Spleen (tissue), 11 donors: ENCODE measurements around the gene ZNF367. TPM values are rescaled to one million over a fixed set of nuclear protein-coding genes. Genes with fewer than 3 reads are reported as not detected.
"Not testable (repeated sequence)": the region's sequence is repeated elsewhere in the genome, so short reads cannot be mapped to it uniquely, and the experiment has no call there.

Source experiments
- DNase-seq: peaks from one replicate; pipeline ENCODE4 v3.0.0-alpha.2; 2020
- H3K27ac ChIP-seq, 8 donors: fragments of 200-600 bp; sonication (generic) in 7 of 8; 1 replicate in 4 of 8; 2 replicates in 4 of 8; pipeline versions ENCODE4 v1.5.0 to v1.8.0; 2016 to 2021; ENCODE audit warnings: inconsistent platforms in 4 of 8, mild to moderate bottlenecking in 4 of 8, moderate library complexity in 1 of 8
- H3K27me3 ChIP-seq, 7 donors: fragments of 200-600 bp; sonication (generic) in 6 of 7; replicated peaks in 1 of 7; 1 replicate in 4 of 7; 2 replicates in 3 of 7; pipeline versions ENCODE4 v1.5.0 to v1.8.0; 2016 to 2021; ENCODE audit warnings: inconsistent platforms in 3 of 7, mild to moderate bottlenecking in 1 of 7
- H3K36me3 ChIP-seq, 6 donors: fragments of 200-600 bp; sonication (generic) in 5 of 6; 1 replicate in 4 of 6; 2 replicates in 2 of 6; pipeline versions ENCODE4 v1.5.0 to v1.8.0; 2016 to 2021; ENCODE audit warnings: inconsistent platforms in 2 of 6
- H3K4me1 ChIP-seq, 6 donors: fragments of 200-600 bp; sonication (generic) in 5 of 6; 1 replicate in 3 of 6; 2 replicates in 3 of 6; pipeline versions ENCODE4 v1.5.0 to v1.8.0; 2016 to 2021; ENCODE audit warnings: inconsistent platforms in 3 of 6
- H3K4me3 ChIP-seq, 8 donors: fragments of 200-600 bp; sonication (generic) in 7 of 8; 1 replicate in 4 of 8; 2 replicates in 4 of 8; pipeline versions ENCODE4 v1.5.0 to v1.8.0; 2016 to 2021; ENCODE audit warnings: inconsistent platforms in 4 of 8, mild to moderate bottlenecking in 4 of 8, moderate library complexity in 2 of 8
- H3K9me3 ChIP-seq, 8 donors: fragments of 200-600 bp; sonication (generic) in 7 of 8; 1 replicate in 4 of 8; 2 replicates in 4 of 8; pipeline versions ENCODE4 v1.5.0 to v1.8.0; 2016 to 2021; ENCODE audit warnings: inconsistent platforms in 4 of 8
- POLR2A ChIP-seq, 3 donors: fragments of 450-650 bp; IDR thresholded peaks; one replicate each; pipeline ENCODE4 v1.5.1; 2017; ENCODE audit warnings: antibody characterized with exemption in 3 of 3, mild to moderate bottlenecking in 1 of 3
- POLR2AphosphoS5 ChIP-seq, 3 donors: sonication (generic); formaldehyde crosslinking; IDR thresholded peaks; one replicate each; pipeline ENCODE4 v1.5.1; 2017; ENCODE audit warnings: antibody characterized with exemption in 3 of 3
- WGBS, 5 donors: extraction: QIAGEN DNeasy Blood & Tissue Kit in 3 of 5; methylation state at CpG; one replicate each; pipeline versions ENCODE4 v1.1.5 to v1.1.7; 2013 to 2018; 5-methylcytosine and 5-hydroxymethylcytosine counted together
- intact Hi-C: fragments of 100-400 bp; cut with DNase I; formaldehyde crosslinking; loops from one replicate; pipeline ENCODE4 v1.15.0; 2023; ENCODE audit warnings: low total_unique reads
- polyA plus RNA-seq, 3 donors: library from polyadenylated mRNA; stranded (reverse); fragments of 200-250 nt; gene quantifications; one replicate each; pipeline ENCODE4 v1.2.1, GENCODE V29; 2013
- total RNA-seq, 7 donors: library from RNA; depleted of rRNA in 3 of 7; stranded (reverse); fragments of >200 nt in 3 of 7; fragmentation: NEBNext Ultra II Directional in 4 of 7; extraction: Animal tissue kit (Norgen Biotek cat#: 25700) in 4 of 7; gene quantifications; one replicate each; pipeline versions ENCODE4 v1.1.0 to v1.2.1, GENCODE V29; 2016 to 2021
- TF ChIP-seq, protein P1 (sequence below), 11 experiments: fragments of 200-600 bp in 7 of 11; fragments of 450-650 bp in 4 of 11; sonication (generic) in 4 of 11; IDR thresholded peaks in 8 of 11; conservative IDR thresholded peaks in 3 of 11; 1 replicate in 7 of 11; 2 replicates in 4 of 11; pipeline versions ENCODE4 v1.4.0 to v1.8.0; 2016 to 2021; ENCODE audit warnings: antibody characterized with exemption in 11 of 11, inconsistent platforms in 4 of 11, mild to moderate bottlenecking in 1 of 11
- donor health status: healthy with polysubstance abuse.
- donor health status: DM: no; HTN: no; CAD: no; lungs with moderate emphysema.
- donor health status: DM: no; HTN: no; CAD: no.
- donor health status: Bipolar disorder and iron deficiency.
- donor health status: healthy.
- donor health status: DM: no; HTN: no; CAD: no.
- donor health status: DM: yes; HTN: yes; CAD: no.

The ZNF367 gene
- total and polyA plus RNA-seq, 10 donors = 0.93 to 3.7 (median 1.9) TPM

DNA sequence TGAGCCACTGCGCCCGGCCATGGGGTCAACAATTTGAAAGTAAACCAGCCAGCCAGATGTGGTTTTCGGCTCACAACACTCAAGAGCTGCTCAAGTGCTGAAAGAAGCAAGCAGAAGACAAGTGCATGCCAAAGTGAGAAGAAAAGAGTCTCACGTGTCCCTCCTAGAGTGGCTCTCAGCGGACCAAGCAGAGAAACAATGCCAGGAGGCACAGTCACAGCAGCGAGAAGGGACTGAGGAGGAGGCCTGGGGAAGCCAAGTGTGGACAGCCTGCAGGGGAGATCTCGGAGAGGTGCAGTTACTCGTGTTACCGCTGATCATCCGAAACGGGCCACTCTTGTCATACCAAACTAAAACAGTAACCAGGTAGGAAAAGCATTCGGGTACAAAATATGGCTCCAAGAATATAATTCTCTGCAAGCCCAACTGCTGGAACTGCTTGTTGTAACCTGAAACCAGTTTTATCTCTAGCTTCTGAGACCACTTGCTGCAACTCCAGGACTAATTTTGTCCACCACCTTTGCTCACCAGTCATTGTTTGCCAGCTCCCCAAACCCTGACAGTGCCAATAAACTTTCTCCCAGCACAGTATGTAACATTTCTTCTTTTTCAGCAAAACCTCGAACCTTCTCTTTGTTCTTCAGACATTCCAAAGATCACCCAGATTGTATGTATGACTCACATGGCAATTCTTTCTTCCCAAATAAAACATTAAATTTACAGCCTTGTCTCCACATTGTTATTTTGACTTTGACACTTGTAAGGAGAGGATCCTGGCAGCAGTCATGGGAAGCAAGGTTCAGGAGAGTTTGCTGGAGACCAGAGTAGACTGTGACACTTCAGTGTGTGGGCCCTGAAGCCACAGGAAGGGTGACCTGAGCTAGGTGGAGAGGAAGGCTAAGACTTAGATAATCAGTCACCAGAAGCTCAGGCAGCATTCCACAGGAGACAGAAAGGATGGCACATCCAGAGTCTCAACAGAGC, 41.0 kb downstream of the ZNF367 start:
- TF ChIP-seq POLR2AphosphoS5 (IDR thresholded peaks at IDR 0.05) (no peak), POLR2A (IDR thresholded peaks at IDR 0.05) (no peak)
- TF ChIP-seq, protein P1, sequence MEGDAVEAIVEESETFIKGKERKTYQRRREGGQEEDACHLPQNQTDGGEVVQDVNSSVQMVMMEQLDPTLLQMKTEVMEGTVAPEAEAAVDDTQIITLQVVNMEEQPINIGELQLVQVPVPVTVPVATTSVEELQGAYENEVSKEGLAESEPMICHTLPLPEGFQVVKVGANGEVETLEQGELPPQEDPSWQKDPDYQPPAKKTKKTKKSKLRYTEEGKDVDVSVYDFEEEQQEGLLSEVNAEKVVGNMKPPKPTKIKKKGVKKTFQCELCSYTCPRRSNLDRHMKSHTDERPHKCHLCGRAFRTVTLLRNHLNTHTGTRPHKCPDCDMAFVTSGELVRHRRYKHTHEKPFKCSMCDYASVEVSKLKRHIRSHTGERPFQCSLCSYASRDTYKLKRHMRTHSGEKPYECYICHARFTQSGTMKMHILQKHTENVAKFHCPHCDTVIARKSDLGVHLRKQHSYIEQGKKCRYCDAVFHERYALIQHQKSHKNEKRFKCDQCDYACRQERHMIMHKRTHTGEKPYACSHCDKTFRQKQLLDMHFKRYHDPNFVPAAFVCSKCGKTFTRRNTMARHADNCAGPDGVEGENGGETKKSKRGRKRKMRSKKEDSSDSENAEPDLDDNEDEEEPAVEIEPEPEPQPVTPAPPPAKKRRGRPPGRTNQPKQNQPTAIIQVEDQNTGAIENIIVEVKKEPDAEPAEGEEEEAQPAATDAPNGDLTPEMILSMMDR (IDR thresholded peaks at IDR 0.05 in 8 of 11, conservative IDR thresholded peaks at IDR 0.05 in 3 of 11) = no peak
- no peak for DNase-seq
- WGBS, 5 donors = 90 to 95% (median 92%) methylated on average over 13 of the region's 13 CpGs
- Histone ChIP-seq H3K27ac (no peak overlapping the region), H3K36me3 (no peaks in the 10 kb centered on the region), H3K9me3 (no peaks in the 10 kb centered on the region), H3K4me3 (no peak overlapping the region), H3K4me1 (peaks cover 0 to 10% (median 6%) of the 10 kb centered on the region in 6 donors), H3K27me3 (no peaks in the 10 kb centered on the region)
- intact Hi-C loops = no loop called here

DNA sequence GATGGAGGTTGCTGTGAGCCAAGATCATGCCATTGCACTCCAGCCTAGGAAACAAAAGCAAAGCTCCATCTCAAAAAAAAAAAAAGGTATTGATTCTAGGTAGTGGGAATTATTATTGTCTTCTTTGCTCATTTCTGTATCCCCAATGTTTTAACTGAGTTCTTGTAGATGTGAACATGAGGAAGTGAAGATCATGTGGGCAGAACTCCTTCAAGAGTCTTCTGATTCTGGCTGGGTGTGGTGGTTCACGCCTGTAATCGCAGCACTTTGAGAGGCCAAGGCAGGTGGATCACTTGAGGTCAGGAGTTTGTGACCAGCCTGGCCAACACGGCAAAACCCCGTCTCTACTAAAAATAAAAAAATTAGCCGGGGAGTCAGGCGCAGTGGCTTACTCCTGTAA, 42.7 kb downstream of the ZNF367 start:
- H3K9me3 ChIP-seq, intact Hi-C loops, H3K27me3 ChIP-seq, DNase-seq, H3K4me1 ChIP-seq, H3K27ac ChIP-seq, H3K4me3 ChIP-seq, H3K36me3 ChIP-seq: not testable (repeated sequence)
- WGBS, 5 donors = 85 to 96% (median 90%) methylated on average over 6 of the region's 6 CpGs

DNA sequence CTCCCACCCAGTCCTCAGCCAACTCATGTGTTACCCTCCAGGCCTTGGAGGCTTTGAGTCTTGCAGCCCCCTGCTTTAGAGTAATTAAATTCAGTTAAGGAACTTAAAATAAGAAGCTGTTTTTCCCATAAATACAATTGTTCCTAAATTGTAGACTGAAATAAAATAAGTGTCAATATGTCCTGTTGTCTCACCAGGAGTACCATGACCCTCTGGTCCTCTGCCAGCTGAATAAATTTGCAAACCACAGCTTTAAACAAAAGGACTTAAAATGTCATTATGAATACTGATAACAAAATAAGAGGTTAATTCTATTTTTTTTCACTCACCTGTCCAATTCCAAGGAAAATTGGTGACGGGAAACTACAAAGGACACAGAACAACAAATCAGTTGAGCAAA, 50.2 kb downstream of the ZNF367 start:
- Histone ChIP-seq H3K9me3 (no peaks in the 10 kb centered on the region), H3K4me3 (no peak overlapping the region), H3K4me1 (no peaks in the 10 kb centered on the region), H3K36me3 (peaks cover 0 to 30% (median 0%) of the 10 kb centered on the region in 6 donors), H3K27ac (no peak overlapping the region), H3K27me3 (no peaks in the 10 kb centered on the region)
- DNase-seq = no peak
- TF ChIP-seq POLR2A (IDR thresholded peaks at IDR 0.05) = no peak
- TF ChIP-seq, protein P1 (IDR thresholded peaks at IDR 0.05 in 8 of 11, conservative IDR thresholded peaks at IDR 0.05 in 3 of 11) = no peak
- no peak for TF ChIP-seq POLR2AphosphoS5 (IDR thresholded peaks at IDR 0.05)
- intact Hi-C loops = no loop called here
- WGBS, 5 donors = 93 to 98% (median 96%) methylated on average over 1 of the region's 1 CpG

DNA sequence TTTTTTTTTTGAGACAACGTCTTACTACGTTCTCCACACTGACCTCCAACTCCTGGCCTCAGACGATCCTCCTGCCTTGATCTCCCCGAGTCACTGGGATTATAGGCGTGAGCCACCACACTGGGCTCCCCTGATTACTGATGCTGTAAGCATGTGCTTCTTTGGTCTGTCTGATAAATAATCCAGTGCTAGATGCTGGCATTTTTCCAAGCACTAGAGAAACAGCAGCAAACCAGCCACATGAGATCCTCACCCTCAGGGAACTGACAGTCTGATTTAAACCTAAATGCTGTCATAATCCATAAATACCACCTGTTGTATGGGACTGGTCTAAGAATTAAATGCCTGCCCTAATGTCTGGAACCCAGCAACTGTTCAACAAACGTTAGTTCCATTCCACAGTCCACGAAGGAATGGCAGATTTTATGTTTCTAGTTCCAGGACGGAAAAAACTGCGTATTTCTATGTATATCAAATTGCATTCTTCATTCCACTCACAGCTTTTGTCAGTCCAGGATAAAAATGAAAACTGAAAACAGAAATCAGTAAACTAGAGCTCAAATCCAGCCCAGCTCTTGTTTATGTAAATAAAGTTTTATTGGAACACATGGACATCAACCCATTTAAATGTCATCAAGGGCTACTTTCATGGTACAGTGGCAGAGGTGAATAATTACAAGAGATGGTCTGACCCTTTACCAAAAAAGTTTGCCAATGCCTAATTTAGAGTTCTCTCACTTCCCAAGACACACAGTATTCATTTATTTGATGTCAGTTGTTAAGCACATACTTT, 54.8 kb downstream of the ZNF367 start:
- Histone ChIP-seq H3K27ac (no peak overlapping the region), H3K9me3 (no peaks in the 10 kb centered on the region), H3K36me3 (peaks cover 0 to 72% (median 0%) of the 10 kb centered on the region in 6 donors), H3K27me3 (no peaks in the 10 kb centered on the region), H3K4me1 (no peaks in the 10 kb centered on the region), H3K4me3 (no peak overlapping the region)
- DNase-seq = no peak
- WGBS, 5 donors = 90 to 97% (median 94%) methylated on average over 9 of the region's 9 CpGs
- intact Hi-C loops = no loop called here
- no peak for TF ChIP-seq POLR2AphosphoS5 (IDR thresholded peaks at IDR 0.05)
- no peak for TF ChIP-seq POLR2A (IDR thresholded peaks at IDR 0.05)
- TF ChIP-seq, protein P1 (IDR thresholded peaks at IDR 0.05 in 8 of 11, conservative IDR thresholded peaks at IDR 0.05 in 3 of 11) = no peak

DNA sequence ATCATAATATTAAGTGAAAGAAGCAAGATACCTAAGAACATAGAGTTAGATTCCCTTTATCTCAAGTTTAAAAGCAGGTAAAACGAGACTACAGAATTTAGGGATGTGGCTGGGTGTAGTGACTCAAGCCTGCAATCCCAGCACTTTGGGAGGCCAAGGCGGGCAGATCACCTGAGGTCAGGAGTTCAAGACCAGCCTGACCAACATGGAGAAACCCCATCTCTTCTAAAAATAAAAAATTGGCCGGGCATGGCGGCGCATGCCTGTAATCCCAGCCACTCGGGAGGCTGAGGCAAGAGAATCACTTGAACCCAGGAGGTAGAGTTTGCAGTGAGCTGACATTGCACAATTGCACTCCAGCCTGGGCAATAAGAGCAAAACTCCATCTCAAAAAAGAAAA, 56.1 kb downstream of the ZNF367 start:
- 91 to 96% (median 94%) methylated on average over 6 of the region's 6 CpGs for WGBS, 5 donors
- H3K27me3 ChIP-seq, H3K9me3 ChIP-seq, intact Hi-C loops, H3K4me3 ChIP-seq, DNase-seq, H3K27ac ChIP-seq, H3K4me1 ChIP-seq: not testable (repeated sequence)
- peaks cover 0 to 79% (median 2%) of the 10 kb centered on the region in 6 donors for H3K36me3 ChIP-seq
